KMS-11 (cell line): ENCODE data around the gene NELL1.

Experiments used
- H2AFZ ChIP-seq: fragments of 200-600 bp; sonication (generic); 2 replicates; pipeline ENCODE4 v1.6.1; 2016; ENCODE audit warnings: antibody characterized with exemption, mixed run types, low read depth
- H3K27ac ChIP-seq: fragments of 200-600 bp; sonication (generic); 2 replicates; pipeline ENCODE4 v1.6.1; 2016; ENCODE audit warnings: mild to moderate bottlenecking, mixed run types
- H3K27me3 ChIP-seq: fragments of 200-600 bp; sonication (generic); 2 replicates; pipeline ENCODE4 v1.6.1; 2017; ENCODE audit warnings: mild to moderate bottlenecking, low read depth, mixed run types, moderate library complexity; ENCODE audit not compliant: insufficient read depth
- H3K36me3 ChIP-seq: fragments of 200-600 bp; sonication (generic); 2 replicates; pipeline ENCODE4 v1.6.1; 2017; ENCODE audit warnings: mild to moderate bottlenecking, mixed run types; ENCODE audit not compliant: insufficient read depth
- H3K4me1 ChIP-seq: fragments of 200-600 bp; sonication (generic); 2 replicates; pipeline ENCODE4 v1.6.1; 2016; ENCODE audit warnings: mild to moderate bottlenecking, low read depth, mixed run types; ENCODE audit not compliant: poor library complexity, severe bottlenecking
- H3K4me2 ChIP-seq: fragments of 200-600 bp; sonication (generic); 2 replicates; pipeline ENCODE4 v1.7.0; 2016; ENCODE audit warnings: mild to moderate bottlenecking, mixed run types
- H3K4me3 ChIP-seq: fragments of 200-600 bp; sonication (generic); IDR thresholded peaks from 2 replicates; pipeline ENCODE4 v1.6.1; 2017; ENCODE audit warnings: low read depth, low read length, mixed read lengths; ENCODE audit not compliant: insufficient read depth
- H3K79me2 ChIP-seq: fragments of 200-600 bp; sonication (generic); 2 replicates; pipeline ENCODE4 v1.6.1; 2016; ENCODE audit warnings: low read depth, mixed run types; ENCODE audit not compliant: insufficient read depth
- H3K9ac ChIP-seq: fragments of 200-600 bp; sonication (generic); 2 replicates; pipeline ENCODE4 v1.6.1; 2016; ENCODE audit warnings: mild to moderate bottlenecking, mixed run types
- H4K20me1 ChIP-seq: fragments of 200-600 bp; sonication (generic); 2 replicates; pipeline ENCODE4 v1.6.1; 2016; ENCODE audit warnings: mild to moderate bottlenecking, mixed run types; ENCODE audit not compliant: insufficient read depth
- TF ChIP-seq, protein P1 (sequence below): fragments of 200-600 bp; sonication (generic); conservative IDR thresholded peaks from 2 replicates; pipeline ENCODE4 v1.6.1; 2017; ENCODE audit warnings: low read depth, mild to moderate bottlenecking, antibody characterized with exemption, low read length, moderate library complexity, mixed read lengths

Gene NELL1

DNA sequence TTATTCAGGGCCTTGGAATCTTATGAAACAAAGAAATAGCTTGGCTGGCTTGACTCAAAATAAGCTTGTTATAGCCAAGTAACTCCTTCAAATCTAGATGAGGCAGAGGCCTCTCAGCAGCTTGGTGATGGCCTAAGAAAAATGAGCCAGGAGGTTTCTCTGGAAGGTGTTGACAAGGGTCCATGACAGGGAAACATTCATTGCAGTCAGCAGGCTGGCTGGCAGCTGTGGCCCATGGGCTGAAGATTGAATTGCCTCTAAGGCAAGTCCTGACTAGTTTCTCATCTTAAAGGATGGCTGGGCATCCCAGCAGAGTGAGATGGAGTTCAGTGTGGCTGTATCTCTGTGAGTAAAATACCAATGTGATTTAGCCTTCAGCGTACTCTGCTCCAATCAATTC, 441.0 kb downstream of the NELL1 start:
- TF ChIP-seq, protein P1, sequence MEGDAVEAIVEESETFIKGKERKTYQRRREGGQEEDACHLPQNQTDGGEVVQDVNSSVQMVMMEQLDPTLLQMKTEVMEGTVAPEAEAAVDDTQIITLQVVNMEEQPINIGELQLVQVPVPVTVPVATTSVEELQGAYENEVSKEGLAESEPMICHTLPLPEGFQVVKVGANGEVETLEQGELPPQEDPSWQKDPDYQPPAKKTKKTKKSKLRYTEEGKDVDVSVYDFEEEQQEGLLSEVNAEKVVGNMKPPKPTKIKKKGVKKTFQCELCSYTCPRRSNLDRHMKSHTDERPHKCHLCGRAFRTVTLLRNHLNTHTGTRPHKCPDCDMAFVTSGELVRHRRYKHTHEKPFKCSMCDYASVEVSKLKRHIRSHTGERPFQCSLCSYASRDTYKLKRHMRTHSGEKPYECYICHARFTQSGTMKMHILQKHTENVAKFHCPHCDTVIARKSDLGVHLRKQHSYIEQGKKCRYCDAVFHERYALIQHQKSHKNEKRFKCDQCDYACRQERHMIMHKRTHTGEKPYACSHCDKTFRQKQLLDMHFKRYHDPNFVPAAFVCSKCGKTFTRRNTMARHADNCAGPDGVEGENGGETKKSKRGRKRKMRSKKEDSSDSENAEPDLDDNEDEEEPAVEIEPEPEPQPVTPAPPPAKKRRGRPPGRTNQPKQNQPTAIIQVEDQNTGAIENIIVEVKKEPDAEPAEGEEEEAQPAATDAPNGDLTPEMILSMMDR, result no peak
- no peaks in the 10 kb centered on the region for H3K79me2 ChIP-seq
- no peak overlapping the region for H3K4me3 ChIP-seq

DNA sequence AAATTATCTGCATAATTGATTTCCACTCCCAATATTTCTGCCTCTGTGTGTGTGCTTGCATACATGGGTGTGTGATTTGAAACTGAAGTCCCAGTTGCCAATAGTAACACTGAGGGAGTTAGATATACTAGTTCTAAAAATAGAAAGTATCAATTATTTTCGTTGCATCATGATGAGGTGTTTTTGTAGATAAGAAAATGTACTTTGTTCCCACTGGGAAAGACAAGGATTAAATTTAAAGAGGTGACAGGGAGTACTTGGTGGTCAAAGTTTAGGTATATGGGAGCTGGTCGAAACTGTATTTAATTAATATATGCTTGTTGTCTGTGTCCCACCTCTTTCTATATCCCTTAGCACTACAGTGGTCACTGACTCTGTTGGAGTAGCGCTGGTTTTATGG, 444.5 kb downstream of the NELL1 start:
- TF ChIP-seq, protein P1, result no peak
- Histone ChIP-seq H2AFZ (no peak overlapping the region), H3K27ac (no peak overlapping the region), H4K20me1 (no peaks in the 10 kb centered on the region), H3K4me3 (no peak overlapping the region), H3K9ac (no peak overlapping the region), H3K27me3 (no peaks in the 10 kb centered on the region), H3K79me2 (no peaks in the 10 kb centered on the region), H3K4me2 (no peak overlapping the region), H3K4me1 (no peaks in the 10 kb centered on the region), H3K36me3 (no peaks in the 10 kb centered on the region)

More for the DNA sequence above, 441.0 kb downstream of the NELL1 start:
- Histone ChIP-seq H2AFZ (no peak overlapping the region), H4K20me1 (no peaks in the 10 kb centered on the region), H3K27ac (no peak overlapping the region), H3K36me3 (no peaks in the 10 kb centered on the region), H3K9ac (no peak overlapping the region), H3K4me2 (no peak overlapping the region), H3K4me1 (no peaks in the 10 kb centered on the region), H3K27me3 (no peaks in the 10 kb centered on the region)

- Histone ChIP-seq H2AFZ (no peak overlapping the region), H3K4me3 (no peak overlapping the region), H3K9ac (no peak overlapping the region), H4K20me1 (no peaks in the 10 kb centered on the region), H3K4me2 (no peak overlapping the region), H3K27ac (no peak overlapping the region), H3K79me2 (no peaks in the 10 kb centered on the region), H3K36me3 (no peaks in the 10 kb centered on the region), H3K27me3 (peaks cover 2% of the 10 kb centered on the region; the same call in 1 of the 2 replicates), H3K4me1 (no peaks in the 10 kb centered on the region)
- TF ChIP-seq, protein P1, result no peak
These were observed 446.6 kb downstream of the NELL1 start for GRCh38 chr11:21116009-21116408.

GRCh38 chr11:21119411-21119810, 450.0 kb downstream of the NELL1 start:
- Histone ChIP-seq H3K27me3 (peaks cover 2% of the 10 kb centered on the region; the same call in 1 of the 2 replicates), H3K9ac (no peak overlapping the region), H4K20me1 (no peaks in the 10 kb centered on the region), H3K4me2 (no peak overlapping the region), H3K4me3 (no peak overlapping the region), H3K4me1 (no peaks in the 10 kb centered on the region), H2AFZ (no peak overlapping the region), H3K79me2 (no peaks in the 10 kb centered on the region), H3K27ac (no peak overlapping the region), H3K36me3 (no peaks in the 10 kb centered on the region)
- TF ChIP-seq, protein P1, result no peak
